ENCODE results near the gene BGN.

Gene BGN

DNA sequence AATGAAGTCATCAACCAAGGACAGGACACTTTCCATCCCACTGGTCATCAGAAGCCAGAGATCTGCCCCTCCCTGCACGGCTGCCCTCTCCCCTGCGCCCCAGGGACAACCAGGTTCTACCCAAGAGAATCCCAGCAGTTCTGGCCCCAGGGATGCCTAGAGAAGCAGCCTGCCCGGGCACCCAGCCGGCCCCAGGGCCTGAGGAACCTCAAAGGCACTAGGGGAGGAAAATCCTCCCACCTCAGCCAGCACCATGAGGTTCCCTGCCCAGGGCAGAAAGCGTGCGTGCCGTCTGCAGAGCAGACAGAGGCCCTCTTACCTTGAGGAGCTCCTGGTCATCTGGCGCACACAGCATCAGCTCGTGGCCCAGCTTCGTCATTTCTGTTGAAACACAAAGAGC lies 32.5 kb upstream of the BGN start:
- DNase-seq, result no peak

DNA sequence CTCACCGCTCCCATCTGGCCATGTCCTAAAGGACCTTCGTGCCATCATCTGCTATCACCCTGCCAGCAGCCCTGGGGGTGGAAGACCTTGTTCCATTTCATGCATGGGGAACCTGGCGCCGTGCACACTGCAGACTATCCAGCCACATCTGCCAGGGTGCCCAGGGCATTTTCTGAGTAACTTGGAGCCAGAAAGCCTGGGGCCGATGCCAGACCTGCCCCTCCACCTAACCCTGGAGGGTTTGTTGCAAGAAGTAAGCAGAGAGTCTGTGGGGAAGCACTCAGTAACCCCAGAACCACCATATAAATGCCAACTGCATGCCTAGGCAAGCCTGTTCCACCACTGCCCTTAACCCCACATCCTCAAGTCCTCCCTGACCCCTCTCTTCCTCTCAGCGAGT lies 31.7 kb upstream of the BGN start:
- DNase-seq, result no peak

DNA sequence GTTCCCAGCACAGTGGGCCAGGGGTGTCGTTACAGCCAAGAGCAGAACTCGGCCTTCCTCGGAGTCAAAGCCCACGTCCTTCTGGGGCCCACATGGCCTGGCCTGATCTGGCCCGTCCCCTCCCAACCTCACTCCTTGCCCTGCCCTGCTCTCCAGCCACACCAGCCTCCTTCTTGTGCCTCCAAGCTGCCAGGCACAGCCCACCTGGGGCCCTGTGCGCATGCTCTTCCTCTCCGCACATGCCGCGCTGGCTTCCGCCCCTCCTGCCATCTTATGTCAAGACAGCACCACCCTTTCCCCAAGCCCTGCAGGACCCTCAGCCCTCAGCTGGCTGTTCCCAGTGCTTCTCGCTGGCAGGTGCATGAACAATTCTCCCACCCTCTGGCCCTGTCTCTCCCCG lies 31.2 kb upstream of the BGN start:
- DNase-seq, result no peak

DNA sequence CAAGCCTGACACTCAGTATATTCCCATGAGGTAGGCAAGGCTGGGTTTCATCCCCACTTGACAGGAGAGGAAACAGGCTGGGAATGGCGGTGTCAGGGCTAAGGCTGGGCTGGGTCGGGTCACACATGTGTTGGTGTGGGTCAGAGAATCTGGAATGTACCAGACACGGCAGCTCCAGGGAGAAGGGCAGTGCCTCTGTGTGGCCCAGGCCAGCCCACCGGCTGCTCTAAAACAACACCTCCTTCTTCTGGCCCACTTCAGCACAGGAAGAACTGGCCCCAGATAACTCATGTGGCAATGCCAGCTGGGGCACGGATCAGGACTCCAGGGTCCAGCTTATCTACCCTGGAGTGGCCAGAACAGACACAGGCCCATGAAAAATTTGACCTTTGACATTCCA lies 30.7 kb upstream of the BGN start:
- DNase-seq, result no peak

DNA sequence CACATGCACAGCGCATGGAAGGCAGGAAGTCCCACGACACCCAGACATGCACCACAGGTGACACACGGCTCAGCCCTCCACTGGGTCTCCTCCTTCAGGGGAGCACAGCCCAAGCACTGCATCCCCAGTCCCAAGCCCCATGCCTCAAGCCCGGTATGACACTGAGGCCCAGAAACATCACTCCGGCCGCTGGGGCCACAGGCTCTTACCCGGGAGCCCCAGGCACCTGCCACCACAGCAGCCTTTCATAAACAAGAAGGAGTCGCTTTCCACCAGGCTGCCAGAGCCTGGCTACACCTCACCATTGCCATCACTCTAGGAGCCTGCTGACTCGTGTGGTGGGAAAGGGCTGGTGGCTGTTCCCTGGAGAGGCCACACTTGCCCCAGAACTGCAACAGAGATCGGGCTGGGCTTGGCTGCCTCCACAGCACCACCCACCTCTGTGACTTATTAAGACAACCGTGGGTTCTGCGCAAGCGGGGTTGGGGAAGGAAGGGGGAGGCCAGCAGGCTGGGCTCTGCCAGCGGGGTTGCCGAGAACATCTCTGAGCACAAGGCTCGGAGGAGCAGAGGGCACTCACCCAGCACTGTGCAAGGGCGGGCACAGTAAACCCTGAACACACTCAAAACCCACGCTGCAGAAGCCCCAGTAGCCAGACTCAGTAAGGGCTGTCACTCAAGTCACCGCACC lies 28.9 kb upstream of the BGN start:
- no peak for DNase-seq

DNA sequence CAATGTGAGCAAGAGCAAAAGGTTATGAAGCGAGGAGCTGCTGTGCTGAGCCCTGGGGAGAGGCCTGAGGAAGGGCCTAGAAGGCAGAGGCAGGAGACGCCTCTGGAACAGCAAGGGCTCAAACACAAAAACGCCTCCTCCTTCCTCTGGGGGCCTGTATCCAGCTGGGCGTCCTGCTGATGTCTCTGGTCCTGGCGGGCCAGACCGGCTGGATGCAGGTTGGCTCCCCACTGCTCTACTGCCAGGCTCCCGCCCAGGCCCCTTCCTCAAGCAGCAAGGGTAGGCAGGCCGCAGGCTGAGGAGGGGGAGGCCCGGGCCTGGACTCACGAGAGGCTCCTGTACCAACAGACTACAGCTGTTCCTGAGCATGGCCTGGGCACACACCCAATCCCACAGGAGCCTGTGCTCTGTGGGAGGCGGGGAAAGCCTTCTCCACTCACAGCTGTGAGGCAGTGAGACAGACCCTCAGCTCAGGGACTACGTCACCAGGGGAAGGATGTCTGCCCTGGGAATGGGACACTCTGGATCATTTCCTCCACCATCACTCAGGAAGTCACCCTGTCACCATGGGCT lies 26.7 kb upstream of the BGN start:
- no peak for DNase-seq

DNA sequence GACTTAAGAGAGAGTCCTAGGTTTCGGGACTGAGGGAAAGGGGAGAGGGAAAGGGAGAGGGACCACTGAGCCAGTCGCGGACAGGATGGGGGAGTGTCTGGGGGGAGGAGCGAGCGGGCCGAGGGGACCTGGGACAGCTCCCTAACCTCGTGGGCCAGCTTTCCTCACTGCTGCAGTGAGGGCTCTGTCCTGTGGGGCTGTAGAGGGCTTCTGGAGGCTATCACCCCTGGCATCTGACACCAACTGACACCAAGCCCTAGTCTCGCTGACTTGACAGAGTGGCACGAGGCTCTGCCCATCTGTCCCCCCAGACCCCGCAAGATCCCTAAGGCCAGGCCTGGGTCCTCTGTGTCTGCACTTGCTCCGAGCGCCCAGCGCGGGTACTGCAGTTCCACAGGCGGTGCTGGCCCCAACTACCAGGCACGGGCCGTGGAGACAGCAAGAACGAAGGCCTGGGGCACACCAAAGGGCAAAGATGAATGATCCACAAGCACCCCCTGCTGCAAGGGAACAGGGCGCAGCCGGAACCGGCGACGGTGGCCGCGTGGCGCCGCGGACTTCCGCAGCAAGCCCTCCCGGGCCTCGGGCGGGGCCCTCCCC lies 24.9 kb upstream of the BGN start:
- peak; percentile 31 for DNase-seq

DNA sequence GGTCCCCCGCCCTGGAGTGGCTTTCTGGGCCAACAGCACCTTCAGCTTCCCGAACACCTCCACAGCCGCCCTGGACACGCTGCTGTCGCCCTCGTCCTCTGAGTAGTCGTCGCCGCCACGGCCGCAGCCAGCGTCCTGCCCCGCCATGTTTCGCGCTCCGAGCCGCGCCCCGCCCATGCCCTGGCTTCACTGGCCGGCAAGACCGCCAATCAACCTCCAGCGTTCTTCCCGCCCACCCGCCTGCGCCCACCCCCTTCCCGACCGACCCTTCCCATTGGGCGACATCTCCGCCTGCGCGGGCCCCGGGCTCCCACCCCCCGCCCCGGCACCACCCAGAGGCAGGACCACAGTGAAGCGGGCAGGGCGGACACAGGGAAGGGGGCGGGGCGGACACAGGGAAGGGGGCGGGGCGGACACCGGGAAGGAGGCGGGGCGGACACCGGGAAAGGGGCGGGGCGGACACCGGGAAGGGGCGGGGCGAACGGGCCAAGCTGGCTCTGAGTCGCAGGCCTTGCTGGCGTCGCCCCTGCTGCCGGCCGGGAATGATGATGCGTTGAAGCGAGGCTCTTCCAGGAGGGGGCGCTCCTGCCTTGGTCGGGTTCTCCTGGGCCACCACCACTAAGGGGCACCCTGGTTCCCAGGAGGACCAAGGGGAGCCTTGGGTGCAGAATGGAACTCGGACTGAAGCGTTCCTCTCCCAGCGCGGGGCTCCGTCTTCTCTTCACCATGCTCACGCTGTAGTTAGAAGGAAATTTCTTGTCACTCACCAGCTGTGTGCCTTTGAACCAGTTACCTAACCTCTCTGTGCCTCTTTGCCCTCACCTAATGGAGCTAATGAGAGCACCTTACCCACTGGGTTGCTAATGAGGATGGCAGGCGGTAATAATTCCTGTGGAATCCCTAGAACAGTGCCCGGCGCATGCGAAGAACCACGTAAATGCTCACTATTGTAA lies 24.1 kb upstream of the BGN start, which contains the start of gene HAUS7:
HAUS7 (minus strand) TSS at position 166 of the 953 bp plus-strand sequence; CDS start at position 147, 19 bp downstream.
- DNase-seq, result peak; percentile 88

DNA sequence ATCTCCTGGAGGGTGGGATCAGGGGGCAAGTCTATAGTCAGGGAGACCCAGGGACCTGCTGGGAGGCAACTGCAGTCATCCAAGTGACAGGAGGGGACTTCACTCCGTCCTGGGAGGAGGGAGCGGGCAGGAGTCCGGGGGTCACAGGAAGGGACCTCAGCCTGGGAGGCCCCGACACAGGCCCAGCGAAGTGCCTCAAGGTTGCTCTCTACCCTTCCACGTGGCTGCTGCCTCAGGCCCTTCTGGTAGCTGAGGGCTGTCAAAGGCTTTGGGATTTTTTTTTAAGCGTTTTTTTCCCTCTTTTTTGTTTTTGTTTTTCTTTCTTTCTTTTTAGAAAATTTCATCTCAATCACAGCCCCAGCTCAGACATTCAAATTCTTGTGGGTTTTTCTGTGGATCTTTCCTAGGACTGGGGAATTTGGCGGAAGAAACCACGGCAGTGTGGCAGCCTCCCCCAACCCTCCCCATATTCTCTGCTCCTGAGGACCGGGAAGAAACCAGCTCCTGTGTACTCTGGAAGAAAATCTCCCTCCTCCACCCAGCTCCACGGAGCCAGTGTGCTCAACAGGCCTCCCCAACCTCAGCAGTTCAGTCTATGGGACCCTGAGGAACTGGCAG lies 23.0 kb upstream of the BGN start:
- DNase-seq, result no peak

DNA sequence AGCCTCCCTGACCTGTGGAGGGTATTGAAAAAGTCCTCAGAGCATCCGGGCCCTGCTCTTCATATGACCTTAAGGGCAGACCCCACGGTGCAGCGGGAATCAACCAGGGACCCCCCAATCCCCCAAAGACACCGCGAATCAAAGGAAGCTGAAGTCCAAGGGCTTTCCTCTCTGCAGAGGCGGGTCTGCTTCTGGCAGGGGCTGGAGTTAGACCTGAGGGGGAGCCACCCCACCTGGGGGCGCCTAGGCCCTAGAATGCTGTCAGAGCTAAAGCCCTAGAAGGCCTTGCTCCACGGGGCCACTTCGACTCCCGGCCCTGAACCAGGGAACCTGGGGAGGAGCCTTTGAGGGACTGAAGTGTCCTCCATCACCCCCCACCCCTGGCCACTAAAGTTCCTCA lies 21.7 kb upstream of the BGN start:
- DNase-seq, result no peak

DNA sequence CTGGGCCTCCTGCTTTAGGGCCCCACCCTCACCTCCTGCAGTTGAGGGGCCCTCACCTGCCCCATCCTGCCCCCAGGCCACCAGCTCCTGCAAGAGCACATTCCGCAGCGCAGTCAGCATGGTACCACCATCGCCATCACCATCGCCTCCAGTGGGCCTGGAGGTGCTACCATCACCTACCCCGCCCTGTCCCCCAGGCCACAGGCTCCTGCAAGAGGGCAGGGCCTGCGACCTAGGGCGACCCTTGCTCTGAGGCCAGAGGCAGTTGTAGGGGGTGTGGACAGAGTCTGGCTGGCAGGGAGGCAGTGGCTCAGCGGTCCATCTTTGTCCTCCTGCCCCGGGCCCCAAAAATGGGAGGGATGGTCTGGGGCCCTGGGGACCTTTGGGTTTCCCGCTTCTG lies 20.5 kb upstream of the BGN start:
- no peak for DNase-seq

DNA sequence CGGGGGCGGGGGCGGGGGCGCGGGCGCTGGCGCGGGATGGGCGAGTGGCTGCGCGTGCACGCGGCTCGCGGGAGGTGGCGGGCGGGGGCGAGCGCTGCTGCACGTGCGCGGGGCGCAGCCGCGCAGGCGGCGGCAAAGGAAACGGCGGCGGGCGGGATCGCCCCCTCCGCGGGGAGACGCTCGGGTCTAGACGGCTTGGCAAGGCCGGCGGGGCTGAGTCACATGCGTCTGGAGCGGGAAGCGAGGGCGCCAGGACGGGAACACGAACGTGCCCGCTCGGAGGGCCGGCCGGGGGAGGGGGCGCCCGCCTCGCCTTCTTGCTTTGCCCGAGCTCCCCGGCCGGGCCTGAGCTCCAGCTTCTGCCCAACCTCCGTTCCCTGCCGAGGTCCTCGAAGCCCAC lies 20.1 kb upstream of the BGN start:
- no peak for DNase-seq

DNA sequence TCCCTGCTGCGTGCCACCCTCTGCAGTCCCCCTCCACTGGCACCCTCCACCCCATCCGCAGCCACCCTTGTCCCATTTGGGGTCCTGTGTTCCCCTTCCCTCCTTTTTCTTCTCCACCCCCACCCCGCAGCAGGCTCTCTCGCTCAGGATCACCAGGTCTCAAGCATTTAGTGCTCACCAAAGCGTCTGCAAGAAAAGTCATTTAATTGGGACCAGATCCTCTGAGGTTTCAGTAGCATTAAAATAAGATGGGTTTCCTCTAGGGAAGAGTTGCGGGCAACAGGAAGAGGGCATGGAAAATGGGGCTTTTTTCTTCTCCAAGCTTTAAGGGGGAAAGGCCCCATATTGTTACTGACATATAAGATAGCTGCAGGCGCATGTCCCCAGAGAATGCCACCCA lies 19.5 kb upstream of the BGN start:
- DNase-seq, result no peak

DNA sequence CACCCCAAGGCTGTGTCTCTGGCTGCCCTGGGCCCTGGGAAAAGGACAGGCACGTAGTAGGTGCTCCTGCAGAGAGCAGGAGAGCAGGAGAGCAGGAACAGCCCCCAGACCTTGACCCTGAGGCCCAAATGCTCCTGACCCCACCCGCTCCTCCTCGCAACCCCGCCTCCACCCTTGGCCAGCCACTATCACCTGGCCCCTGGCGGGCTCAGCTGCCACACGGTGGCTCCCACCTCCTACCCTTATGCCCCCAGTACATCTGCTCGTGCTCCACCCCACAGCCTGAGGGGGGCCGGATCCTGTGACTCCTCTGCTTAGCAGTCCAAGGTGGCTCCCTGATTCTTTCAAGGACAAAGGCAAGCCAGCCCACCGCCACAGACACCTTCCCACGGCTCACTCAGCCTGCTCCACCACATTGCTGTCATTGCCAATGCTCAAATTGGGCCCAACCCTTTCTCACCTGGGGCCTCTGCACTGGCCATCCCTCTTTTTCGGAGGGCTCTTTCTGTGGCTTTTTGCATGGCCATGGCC lies 19.0 kb upstream of the BGN start:
- no peak for DNase-seq

DNA sequence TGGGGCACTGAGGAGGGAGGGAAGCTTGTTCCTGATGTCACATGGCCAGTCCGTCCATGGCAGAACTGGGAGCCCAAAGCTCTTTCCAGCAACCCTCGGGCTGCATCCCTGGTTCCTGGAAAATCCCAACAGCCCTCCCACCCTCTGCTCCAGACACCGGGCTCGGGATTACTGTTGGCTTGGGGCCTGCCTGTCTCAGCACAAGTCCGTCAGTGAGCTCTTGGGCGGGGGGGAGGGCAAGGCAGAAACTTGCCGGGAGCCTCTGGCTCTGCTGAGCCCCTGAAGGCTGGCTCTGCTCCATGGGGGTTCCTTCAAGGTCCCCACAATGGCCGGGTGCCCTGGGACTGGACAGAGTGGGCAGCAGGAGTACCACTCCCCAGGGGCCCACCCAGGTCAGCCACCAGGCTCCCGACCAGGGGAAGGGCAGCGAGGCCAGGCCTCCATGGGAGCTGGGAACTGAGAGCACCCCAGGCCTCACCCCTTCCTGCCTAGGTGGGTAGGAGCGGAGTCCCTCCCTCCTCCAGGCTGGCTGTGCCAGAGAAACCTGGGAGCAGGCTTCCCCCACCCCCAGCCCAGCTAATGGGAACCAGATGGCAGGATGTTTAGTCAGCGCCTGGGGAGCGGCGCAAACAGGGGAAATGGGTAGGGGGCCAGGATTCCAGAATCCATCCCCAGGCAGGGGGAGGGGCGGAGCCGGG lies 18.0 kb upstream of the BGN start:
- DNase-seq, result no peak

DNA sequence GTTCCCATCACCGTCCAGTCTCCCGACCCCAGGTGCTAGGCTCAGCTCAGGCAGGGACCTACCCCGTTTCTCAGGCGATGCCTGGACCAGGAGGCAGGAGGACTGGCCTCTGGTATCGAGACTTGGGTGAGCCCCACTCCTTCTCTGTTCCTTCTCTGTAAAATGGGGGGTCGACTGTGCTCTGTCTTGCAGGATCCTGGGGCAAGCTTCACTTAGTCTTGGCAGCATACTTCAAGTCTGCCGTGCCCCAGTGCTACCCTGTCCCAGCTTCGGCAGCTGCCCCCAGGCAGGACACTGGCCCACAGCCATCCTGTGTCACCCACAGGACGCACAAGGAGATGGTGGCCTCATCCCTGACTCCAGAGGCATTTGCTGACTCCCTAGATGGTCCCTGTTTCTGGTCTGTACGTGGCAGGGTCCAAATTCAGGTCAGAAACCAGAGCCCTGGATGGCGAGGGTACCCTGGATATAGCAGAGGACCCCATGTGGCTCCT lies 17.4 kb upstream of the BGN start:
- DNase-seq, result no peak

DNA sequence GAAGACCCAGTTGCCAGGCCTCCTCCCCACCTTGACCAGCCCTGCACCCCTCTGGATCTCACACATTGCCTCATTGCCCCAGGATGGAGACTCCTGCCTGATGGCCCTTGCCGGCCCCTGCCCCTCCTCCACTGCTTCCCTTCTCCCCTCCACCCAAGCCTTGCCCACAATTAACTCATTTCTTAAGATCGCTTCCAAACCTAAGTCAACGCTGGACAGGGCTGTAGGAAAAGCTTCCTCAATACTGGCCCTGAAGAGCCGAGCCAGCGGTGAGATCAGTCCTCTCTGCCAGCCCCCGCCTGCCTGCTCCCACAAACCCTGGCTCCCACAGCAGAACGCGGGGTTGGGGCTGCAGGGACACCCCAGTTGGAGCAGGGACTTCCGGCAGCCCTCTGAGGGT lies 16.9 kb upstream of the BGN start:
- DNase-seq, result no peak

DNA sequence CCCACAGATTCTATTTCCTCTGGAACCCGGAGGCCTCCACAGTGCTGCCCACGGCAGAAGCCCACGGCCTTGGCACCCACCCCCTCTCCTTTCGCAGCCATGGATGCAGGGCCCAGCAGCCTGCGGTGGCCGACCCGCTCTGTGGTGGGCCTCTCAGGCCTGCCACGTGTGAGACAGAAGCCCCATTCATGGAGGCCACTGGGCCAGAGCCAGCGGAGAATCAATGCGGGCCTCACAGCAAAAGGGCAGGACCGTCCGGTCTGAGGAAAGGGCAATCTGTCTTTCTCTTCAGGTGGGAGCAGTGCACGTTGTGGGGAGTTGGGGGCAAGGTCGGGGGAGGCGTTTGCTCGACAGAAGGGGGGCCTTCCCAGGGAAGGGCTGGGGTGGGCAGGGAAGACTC lies 16.0 kb upstream of the BGN start:
- DNase-seq, result no peak

DNA sequence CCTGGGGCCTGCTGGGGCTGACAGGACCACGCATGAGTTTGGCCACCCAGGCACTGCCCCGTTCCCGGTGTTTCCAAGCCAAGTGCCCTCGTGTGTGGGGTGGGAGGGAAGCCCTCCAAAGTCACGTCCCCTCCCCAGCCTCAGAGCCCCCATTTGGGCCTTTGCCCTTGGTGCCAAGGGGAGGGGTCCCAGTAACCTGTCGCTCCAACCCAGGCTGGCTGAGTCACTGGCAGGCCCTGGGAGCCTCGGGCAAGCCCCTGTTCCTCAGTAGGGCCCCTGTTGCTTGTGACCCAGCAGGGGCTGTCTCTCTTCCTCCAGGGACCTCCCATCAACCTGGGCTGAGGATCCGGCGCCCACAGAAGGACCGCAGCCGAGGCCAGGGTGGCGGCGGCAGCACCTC lies 13.7 kb upstream of the BGN start:
- DNase-seq, result no peak

DNA sequence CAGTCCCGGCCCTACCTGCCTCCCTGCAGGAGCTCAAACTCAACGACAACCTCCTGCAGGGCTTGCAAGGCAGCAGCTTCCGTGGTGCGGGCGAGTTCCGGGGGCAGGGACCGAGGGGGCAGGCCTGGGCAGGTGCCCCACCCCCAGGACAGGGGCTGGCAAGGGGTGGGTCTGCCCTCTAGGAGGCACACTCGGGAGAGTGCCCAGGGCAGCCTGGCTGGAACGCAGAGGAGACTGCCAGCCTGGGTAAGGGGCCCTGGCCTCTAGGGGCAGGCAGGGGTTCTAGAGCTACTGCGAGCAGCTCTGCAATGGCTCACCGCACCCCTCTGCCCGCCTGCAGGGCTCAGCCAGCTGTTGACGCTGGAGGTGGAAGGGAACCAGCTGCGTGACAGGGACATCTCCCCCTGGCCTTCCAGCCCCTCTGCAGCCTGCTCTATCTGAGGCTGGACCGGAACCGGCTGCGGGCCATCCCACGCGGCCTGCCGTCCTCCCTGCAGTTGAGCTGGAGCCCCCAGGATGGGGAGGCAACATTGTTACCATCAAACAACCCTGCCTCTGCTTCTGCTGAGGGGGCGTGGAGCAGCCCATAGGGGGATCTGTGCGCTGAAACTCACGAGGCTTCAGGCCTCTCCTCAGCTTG lies 12.3 kb upstream of the BGN start:
- DNase-seq, result no peak

DNA sequence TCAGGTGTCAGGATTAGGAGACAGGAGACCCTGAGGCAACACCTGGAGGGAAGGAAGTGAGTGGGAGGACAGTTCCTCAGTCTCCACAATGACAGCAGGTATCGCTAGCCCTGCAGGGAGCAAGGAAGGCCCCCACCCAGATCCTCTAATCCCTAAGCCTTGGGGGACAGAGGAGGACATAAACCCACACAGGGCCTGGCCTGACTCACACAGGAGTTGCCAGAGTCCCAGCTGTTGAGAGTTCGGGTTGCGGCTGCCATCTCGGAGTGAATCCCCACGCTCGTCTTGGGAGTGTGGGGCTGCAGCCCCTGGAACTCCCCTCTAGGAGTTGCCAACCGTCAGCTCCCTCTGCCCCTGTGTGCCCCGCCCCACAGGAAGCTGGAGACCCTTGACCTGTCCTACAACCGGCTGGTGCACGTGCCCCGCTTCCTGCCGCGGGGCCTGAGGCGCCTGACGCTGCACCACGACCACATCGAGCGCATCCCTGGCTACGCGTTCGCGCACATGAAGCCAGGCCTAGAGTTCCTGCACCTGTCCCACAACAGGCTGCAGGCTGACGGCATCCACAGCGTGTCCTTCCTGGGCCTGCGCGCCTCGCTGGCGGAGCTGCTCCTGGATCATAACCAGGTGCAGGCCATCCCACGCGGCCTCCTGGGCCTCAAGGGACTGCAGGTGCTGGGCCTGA lies 9.2 kb upstream of the BGN start:
- no peak for DNase-seq

Measured in activated CD4-positive, alpha-beta T cell treated with anti-CD3 and anti-CD28 coated beads, Interleukin-2, amount 50 U/mL, for 16 hours (primary cell).